ENCODE results near the gene PALS1.
A peak's percentile ranks its signal among the peaks of the same experiment; 100 is the strongest.

Gene PALS1

DNA sequence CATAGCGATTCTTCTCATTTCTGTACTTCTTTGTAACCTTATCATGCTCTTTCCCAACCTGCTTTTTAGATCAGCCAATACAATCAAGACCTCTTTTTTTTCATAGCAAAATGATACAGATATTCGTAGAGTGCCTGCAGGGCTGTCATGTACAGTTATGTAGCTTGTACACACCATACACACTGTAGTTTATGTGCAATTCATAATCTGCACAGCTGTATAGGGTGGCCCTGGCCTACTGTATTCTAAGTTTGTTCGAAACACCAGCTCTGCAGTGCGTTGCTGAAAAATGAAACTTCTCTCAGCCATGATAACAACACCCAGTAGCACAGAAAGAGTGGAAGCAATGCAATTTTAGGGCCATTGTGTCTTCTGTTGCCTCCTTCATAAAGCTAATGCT is 15.7 kb upstream of the PALS1 start:
- DNase-seq (ENCODE audit: insufficient read length, low spot score) (no peak), FAIRE-seq (no peak)
- TF ChIP-seq POLR2AphosphoS5 (IDR thresholded peaks at IDR 0.05; ENCODE audit: low read depth, low read length) (no peak), TAF1 (IDR thresholded peaks at IDR 0.05; ENCODE audit: low read depth, low read length) (no peak), SPI1 (IDR thresholded peaks at IDR 0.05; ENCODE audit: low read depth, low read length) (no peak), POLR2A (IDR thresholded peaks at IDR 0.05; ENCODE audit: low read depth, low read length) (no peak), PAX5 (IDR thresholded peaks at IDR 0.05; ENCODE audit: insufficient read depth, low read length, severe bottlenecking) (no peak), POU2F2 (IDR thresholded peaks at IDR 0.05; ENCODE audit: low read depth, low read length) (no peak)

DNA sequence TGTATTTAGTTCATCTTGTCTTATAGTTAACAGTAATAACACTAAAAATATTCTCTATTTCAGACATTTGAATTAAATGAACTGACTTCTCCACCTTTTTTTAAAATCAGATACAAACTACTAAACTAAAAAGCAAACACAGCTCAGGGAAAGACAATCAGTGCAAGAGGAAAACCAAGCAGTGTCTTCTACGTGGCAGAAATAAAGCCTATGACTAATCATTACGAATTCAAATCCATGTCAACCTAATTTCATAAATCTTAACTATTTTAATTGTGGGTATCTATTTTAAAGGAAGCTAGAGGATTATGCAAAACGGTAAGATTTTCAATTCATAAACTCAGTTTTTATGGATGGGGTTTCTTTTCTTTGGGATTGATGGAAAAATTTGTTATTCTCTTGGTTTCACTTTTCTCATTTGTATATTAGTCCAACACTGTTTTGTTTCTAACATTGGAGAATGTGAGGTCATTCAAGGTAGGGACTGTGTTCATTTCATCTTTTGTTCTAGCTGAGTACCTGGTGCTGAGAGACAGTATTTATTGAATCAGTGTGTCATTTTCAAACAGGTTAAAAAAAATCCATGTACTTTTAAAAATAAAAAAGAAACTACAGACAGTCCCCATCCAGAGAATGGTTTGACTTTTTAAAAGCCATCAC is 12.8 kb upstream of the PALS1 start:
- FAIRE-seq (no peak), DNase-seq (ENCODE audit: insufficient read length, low spot score) (no peak)
- TF ChIP-seq TAF1 (IDR thresholded peaks at IDR 0.05; ENCODE audit: low read depth, low read length) (no peak), POLR2AphosphoS5 (IDR thresholded peaks at IDR 0.05; ENCODE audit: low read depth, low read length) (no peak), PAX5 (IDR thresholded peaks at IDR 0.05; ENCODE audit: insufficient read depth, low read length, severe bottlenecking) (no peak), POU2F2 (IDR thresholded peaks at IDR 0.05; ENCODE audit: low read depth, low read length) (no peak), SPI1 (IDR thresholded peaks at IDR 0.05; ENCODE audit: low read depth, low read length) (no peak), POLR2A (IDR thresholded peaks at IDR 0.05; ENCODE audit: low read depth, low read length) (no peak)

DNA sequence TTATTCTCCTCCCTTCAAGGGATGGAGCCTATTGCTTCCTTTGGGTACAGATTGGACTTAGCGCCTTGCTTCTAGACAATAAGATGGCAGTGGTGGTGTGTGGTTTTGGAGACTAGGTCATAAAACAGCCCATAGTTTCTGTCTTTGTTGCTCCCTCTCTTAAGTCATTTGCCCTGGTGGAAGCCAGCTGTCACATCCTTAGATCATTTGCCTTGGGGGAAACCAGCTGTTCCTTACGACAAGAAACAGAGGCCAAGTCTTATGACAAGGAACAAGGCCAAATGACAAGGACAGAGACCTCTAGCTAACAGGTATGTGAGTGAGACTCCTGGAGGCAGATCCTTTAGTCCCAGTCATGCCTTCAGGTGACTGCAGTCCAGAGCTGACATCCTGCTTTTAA is 9.2 kb upstream of the PALS1 start:
- TF ChIP-seq PAX5 (IDR thresholded peaks at IDR 0.05; ENCODE audit: insufficient read depth, low read length, severe bottlenecking) = no peak
- TF ChIP-seq TAF1 (IDR thresholded peaks at IDR 0.05; ENCODE audit: low read depth, low read length) = no peak
- TF ChIP-seq SPI1 (IDR thresholded peaks at IDR 0.05; ENCODE audit: low read depth, low read length) = no peak
- no peak for TF ChIP-seq POLR2AphosphoS5 (IDR thresholded peaks at IDR 0.05; ENCODE audit: low read depth, low read length)
- no peak for TF ChIP-seq POU2F2 (IDR thresholded peaks at IDR 0.05; ENCODE audit: low read depth, low read length)
- no peak for TF ChIP-seq POLR2A (IDR thresholded peaks at IDR 0.05; ENCODE audit: low read depth, low read length)
- FAIRE-seq (no peak), DNase-seq (ENCODE audit: insufficient read length, low spot score) (no peak)

DNA sequence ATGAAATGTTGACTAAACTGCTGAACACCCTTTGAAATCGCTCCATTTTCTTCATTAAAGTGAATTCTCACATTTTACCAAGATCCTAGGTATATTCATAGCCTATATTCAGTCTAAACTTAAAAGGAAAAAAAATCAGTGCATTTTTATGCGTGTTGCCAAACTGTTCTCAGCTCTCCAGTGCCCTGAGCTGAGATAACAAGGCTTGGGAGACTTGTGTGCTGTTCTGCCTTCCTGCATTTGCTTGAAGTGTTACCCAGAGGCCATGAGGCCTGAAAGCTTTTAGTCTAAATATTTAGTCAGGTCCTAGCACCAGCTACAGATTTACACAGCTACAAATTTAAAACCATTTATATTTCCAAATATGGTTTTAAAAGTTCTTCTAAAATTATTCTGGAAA is 8.6 kb upstream of the PALS1 start:
- DNase-seq (ENCODE audit: insufficient read length, low spot score) (no peak), FAIRE-seq (no peak)
- TF ChIP-seq POLR2AphosphoS5 (IDR thresholded peaks at IDR 0.05; ENCODE audit: low read depth, low read length) = no peak
- no peak for TF ChIP-seq POLR2A (IDR thresholded peaks at IDR 0.05; ENCODE audit: low read depth, low read length)
- TF ChIP-seq SPI1 (IDR thresholded peaks at IDR 0.05; ENCODE audit: low read depth, low read length) = no peak
- no peak for TF ChIP-seq POU2F2 (IDR thresholded peaks at IDR 0.05; ENCODE audit: low read depth, low read length)
- no peak for TF ChIP-seq TAF1 (IDR thresholded peaks at IDR 0.05; ENCODE audit: low read depth, low read length)
- TF ChIP-seq PAX5 (IDR thresholded peaks at IDR 0.05; ENCODE audit: insufficient read depth, low read length, severe bottlenecking) = no peak

DNA sequence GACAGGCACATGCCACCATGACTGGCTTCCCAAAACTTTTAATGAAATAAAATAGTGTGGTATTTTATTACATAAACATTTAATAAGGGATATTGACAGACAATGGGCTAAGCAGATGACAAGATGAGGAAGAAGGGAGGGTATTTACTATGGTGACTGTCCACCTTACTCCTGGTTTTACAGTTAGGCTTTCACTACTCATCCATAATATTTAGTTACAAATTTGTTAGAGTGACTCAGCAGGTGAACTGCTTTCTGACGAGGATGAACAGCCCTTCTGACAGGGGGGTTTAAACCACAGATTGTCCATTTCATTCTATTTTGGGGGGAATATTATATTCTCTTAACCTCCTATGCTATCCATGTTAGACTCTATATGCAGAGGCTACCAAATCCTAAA is 3.6 kb upstream of the PALS1 start:
- DNase-seq (ENCODE audit: insufficient read length, low spot score) (no peak), FAIRE-seq (no peak)
- TF ChIP-seq POU2F2 (IDR thresholded peaks at IDR 0.05; ENCODE audit: low read depth, low read length) (no peak), SPI1 (IDR thresholded peaks at IDR 0.05; ENCODE audit: low read depth, low read length) (no peak), PAX5 (IDR thresholded peaks at IDR 0.05; ENCODE audit: insufficient read depth, low read length, severe bottlenecking) (no peak), TAF1 (IDR thresholded peaks at IDR 0.05; ENCODE audit: low read depth, low read length) (no peak), POLR2AphosphoS5 (IDR thresholded peaks at IDR 0.05; ENCODE audit: low read depth, low read length) (no peak), POLR2A (IDR thresholded peaks at IDR 0.05; ENCODE audit: low read depth, low read length) (no peak)

DNA sequence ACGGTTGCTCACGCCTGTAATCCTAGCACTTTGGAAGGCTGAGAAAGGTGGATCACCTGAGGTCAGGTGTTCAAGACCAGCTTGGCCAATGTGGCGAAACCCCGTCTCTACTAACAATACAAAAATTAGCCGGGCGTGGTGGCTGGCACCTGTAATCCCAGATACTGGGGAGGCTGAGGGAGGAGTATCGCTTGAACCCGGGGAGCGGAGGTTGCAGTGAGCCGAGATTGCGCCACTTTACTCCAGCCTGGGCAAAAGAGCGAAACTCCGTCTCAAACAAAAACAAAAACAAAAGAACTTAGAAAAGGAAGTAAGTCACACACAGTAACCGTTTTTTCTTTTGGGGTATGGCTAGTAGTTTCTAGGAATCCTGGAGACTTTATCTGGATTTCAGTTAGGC is 1.7 kb upstream of the PALS1 start:
- FAIRE-seq = no peak
- DNase-seq (ENCODE audit: insufficient read length, low spot score) = no peak
- TF ChIP-seq SPI1 (IDR thresholded peaks at IDR 0.05; ENCODE audit: low read depth, low read length) (no peak), POLR2A (IDR thresholded peaks at IDR 0.05; ENCODE audit: low read depth, low read length) (no peak), POLR2AphosphoS5 (IDR thresholded peaks at IDR 0.05; ENCODE audit: low read depth, low read length) (no peak), PAX5 (IDR thresholded peaks at IDR 0.05; ENCODE audit: insufficient read depth, low read length, severe bottlenecking) (no peak), TAF1 (IDR thresholded peaks at IDR 0.05; ENCODE audit: low read depth, low read length) (no peak), POU2F2 (IDR thresholded peaks at IDR 0.05; ENCODE audit: low read depth, low read length) (no peak)

DNA sequence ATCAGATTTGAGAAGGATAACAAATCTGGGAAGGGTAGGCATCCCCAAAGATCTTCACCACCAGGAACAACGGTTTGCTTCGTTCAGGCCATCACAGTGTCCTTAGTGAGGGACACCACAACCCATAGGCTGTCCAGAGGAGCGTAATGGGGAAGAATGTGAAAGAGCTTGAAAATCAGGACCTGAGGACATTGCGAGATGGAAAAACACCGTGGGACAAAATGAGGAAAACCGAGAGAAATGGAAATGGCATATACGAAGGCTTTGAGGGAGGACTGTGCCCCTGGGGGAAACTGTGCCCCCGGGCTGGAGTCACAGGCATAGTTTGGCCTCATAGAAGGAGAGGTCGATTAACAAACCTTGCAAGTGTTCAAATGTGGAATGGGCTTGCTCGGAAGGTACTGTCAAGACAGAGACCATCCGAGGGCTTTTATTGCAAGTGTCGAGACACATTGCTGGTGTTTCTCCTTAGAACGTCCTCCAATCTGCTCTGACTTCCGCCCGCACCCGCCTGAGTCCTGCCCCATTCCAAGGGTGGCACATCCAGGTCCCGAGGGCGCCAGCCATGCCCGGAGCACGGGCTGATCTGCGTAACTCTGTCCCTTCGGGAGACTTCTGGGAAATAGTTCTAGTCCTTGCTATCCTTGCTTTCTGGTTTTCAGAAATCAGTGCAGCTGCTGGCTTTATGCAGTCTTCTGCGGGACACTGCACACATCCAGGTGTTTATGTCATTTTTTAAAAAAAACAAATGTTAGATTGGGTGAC is 885 bp upstream of the PALS1 start:
- FAIRE-seq = peak; percentile 45

DNA sequence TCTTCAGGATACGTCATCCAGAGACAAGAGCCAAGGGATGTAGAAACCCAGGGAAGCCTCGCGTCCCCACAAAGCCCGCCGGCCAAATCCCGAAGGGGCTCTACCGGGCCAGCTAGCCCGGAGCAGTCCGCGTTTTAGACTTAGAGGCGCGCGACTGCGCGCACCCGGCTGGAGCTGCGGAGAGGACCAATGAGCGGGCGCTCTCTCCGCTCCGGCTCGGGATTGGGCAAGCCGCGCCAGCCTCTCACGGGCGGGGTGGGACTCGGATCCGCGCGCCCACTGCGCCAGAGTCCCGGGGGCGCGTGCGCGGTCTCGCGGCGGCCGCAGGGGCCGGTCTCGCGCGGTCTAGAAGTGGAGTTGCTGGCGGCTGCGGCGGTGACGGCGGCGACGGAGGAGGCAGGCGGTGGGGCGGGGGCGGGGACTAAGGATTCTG is 241 bp upstream of the PALS1 start:
- DNase-seq (ENCODE audit: insufficient read length, low spot score) (peak; percentile 86), FAIRE-seq (peak; percentile 99)
- no peak for TF ChIP-seq POU2F2 (IDR thresholded peaks at IDR 0.05; ENCODE audit: low read depth, low read length)
- TF ChIP-seq POLR2AphosphoS5 (IDR thresholded peaks at IDR 0.05; ENCODE audit: low read depth, low read length) = peak; percentile 13; the same call in 1 of the 2 replicates
- no peak for TF ChIP-seq SPI1 (IDR thresholded peaks at IDR 0.05; ENCODE audit: low read depth, low read length)
- peak; percentile 45 for TF ChIP-seq TAF1 (IDR thresholded peaks at IDR 0.05; ENCODE audit: low read depth, low read length)

More for the DNA sequence above, 885 bp upstream of the PALS1 start:
- TF ChIP-seq POLR2A (IDR thresholded peaks at IDR 0.05; ENCODE audit: low read depth, low read length) (no peak), POLR2AphosphoS5 (IDR thresholded peaks at IDR 0.05; ENCODE audit: low read depth, low read length) (no peak)
- no peak for DNase-seq (ENCODE audit: insufficient read length, low spot score)

DNA sequence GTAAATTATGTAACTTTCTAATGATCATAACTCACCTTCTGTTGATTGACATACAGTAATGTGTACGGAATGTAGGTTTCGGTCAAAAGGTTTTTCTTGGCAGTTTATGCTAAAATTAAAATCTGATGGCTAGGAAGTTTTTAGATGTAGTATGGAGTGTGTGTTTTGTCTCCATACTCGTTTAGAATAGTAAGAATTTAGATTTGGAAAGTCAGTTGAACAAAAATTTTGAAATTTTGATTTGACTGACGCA is 859 bp downstream of the PALS1 start:
- no peak for FAIRE-seq

DNA sequence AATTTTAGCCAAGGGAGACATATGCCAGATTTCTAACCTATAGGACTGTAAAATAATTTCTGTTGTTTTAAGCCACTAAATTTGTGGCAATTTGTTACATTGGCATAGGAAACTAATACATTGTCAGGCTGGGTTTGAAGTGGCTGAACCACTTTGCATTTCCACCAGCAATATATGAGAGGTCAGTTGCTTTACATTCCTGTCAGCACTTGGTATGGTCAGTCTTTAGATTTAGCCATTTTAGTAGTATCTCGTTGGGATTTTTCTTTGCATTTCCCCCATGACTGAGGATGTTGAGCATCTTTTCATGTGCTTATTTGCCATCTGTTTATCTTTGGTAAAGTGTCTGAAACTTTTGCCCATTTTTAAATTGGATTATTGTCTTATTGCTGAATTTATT is 3.9 kb downstream of the PALS1 start:
- TF ChIP-seq TAF1 (IDR thresholded peaks at IDR 0.05; ENCODE audit: low read depth, low read length) (no peak), POU2F2 (IDR thresholded peaks at IDR 0.05; ENCODE audit: low read depth, low read length) (no peak), POLR2A (IDR thresholded peaks at IDR 0.05; ENCODE audit: low read depth, low read length) (no peak), PAX5 (IDR thresholded peaks at IDR 0.05; ENCODE audit: insufficient read depth, low read length, severe bottlenecking) (no peak), SPI1 (IDR thresholded peaks at IDR 0.05; ENCODE audit: low read depth, low read length) (no peak), POLR2AphosphoS5 (IDR thresholded peaks at IDR 0.05; ENCODE audit: low read depth, low read length) (no peak)
- DNase-seq (ENCODE audit: insufficient read length, low spot score) = no peak
- no peak for FAIRE-seq

More for the DNA sequence above, 859 bp downstream of the PALS1 start:
- TF ChIP-seq TAF1 (IDR thresholded peaks at IDR 0.05; ENCODE audit: low read depth, low read length) (no peak), POU2F2 (IDR thresholded peaks at IDR 0.05; ENCODE audit: low read depth, low read length) (no peak), SPI1 (IDR thresholded peaks at IDR 0.05; ENCODE audit: low read depth, low read length) (no peak), POLR2AphosphoS5 (IDR thresholded peaks at IDR 0.05; ENCODE audit: low read depth, low read length) (no peak)
- DNase-seq (ENCODE audit: insufficient read length, low spot score) = no peak

Data from GM12891 (cell line).